SHP77 (cell line): Measurements from ENCODE around the gene PDE8B.

Experiments
- DNase-seq, 2 experiments: peaks; one replicate each; lab custom pipeline; 2025; lab: John Stamatoyannopoulos, UW

The PDE8B gene

GRCh38 chr5:77398458-77398857 is 188.0 kb downstream of the PDE8B start:
- no peak for DNase-seq

- DNase-seq, result no peak
These were observed 188.4 kb downstream of the PDE8B start for GRCh38 chr5:77398896-77399295.

- no peak for DNase-seq
These were observed 190.2 kb downstream of the PDE8B start for GRCh38 chr5:77400645-77401044.

GRCh38 chr5:77402796-77403195 is 192.3 kb downstream of the PDE8B start:
- no peak for DNase-seq

- DNase-seq, result no peak
These were observed 196.7 kb downstream of the PDE8B start for GRCh38 chr5:77407152-77407551.

GRCh38 chr5:77409870-77410621 is 199.6 kb downstream of the PDE8B start:
- DNase-seq, result no peak

GRCh38 chr5:77413049-77413448 is 202.6 kb downstream of the PDE8B start:
- DNase-seq, result no peak

GRCh38 chr5:77418162-77418561 is 207.7 kb downstream of the PDE8B start:
- no peak for DNase-seq

GRCh38 chr5:77418601-77419581 is 208.4 kb downstream of the PDE8B start:
- DNase-seq, result no peak

- DNase-seq, result no peak
These were observed 209.4 kb downstream of the PDE8B start for GRCh38 chr5:77419644-77420582.

- DNase-seq, result no peak
These were observed 210.5 kb downstream of the PDE8B start for GRCh38 chr5:77420940-77421339.

GRCh38 chr5:77423022-77423750 is 212.7 kb downstream of the PDE8B start:
- DNase-seq, result no peak

GRCh38 chr5:77424921-77425320 is 214.4 kb downstream of the PDE8B start:
- DNase-seq, result no peak

GRCh38 chr5:77425420-77425819 is 214.9 kb downstream of the PDE8B start:
- DNase-seq, result no peak

GRCh38 chr5:77425998-77426659 is 215.6 kb downstream of the PDE8B start:
- no peak for DNase-seq

- no peak for DNase-seq
These were observed 216.2 kb downstream of the PDE8B start for GRCh38 chr5:77426670-77427069.

- DNase-seq, result no peak
These were observed 217.5 kb downstream of the PDE8B start for GRCh38 chr5:77427998-77428397.

GRCh38 chr5:77428526-77428925 is 218.0 kb downstream of the PDE8B start:
- DNase-seq, result no peak

GRCh38 chr5:77430726-77431125 is 220.2 kb downstream of the PDE8B start:
- DNase-seq, result no peak

GRCh38 chr5:77431286-77431685 is 220.8 kb downstream of the PDE8B start:
- no peak for DNase-seq

GRCh38 chr5:77431719-77432118 is 221.2 kb downstream of the PDE8B start:
- no peak for DNase-seq
